HepG2 (cell line): ENCODE results near the gene COX4I2. TPM values are rescaled to one million over a fixed set of nuclear protein-coding genes. Genes with fewer than 3 reads are reported as not detected.

Source experiments
- AGO2 ChIP-seq: fragments of 200-400 bp; formaldehyde crosslinking; optimal IDR thresholded peaks from 2 replicates; pipeline ENCODE3; 2017; ENCODE audit warnings: mild to moderate bottlenecking, low read depth, low read length, moderate library complexity
- ASH2L ChIP-seq: fragments of 300-600, 200-600 bp; sonication (generic); IDR thresholded peaks from 2 replicates; pipeline ENCODE4 v1.7.0; 2017; ENCODE audit warnings: low read depth, mild to moderate bottlenecking, moderate library complexity, mixed read lengths, low read length; ENCODE audit not compliant: insufficient read length
- ATF1 ChIP-seq: IDR thresholded peaks from 2 replicates; pipeline ENCODE4 v1.6.1; 2016; ENCODE audit warnings: mild to moderate bottlenecking, control low read depth
- DR1 ChIP-seq: sonication (generic); formaldehyde crosslinking; IDR thresholded peaks from 2 replicates; pipeline ENCODE4 v1.8.0; 2021; ENCODE audit warnings: mild to moderate bottlenecking, missing genetic modification reagents, inconsistent platforms
- E2F2 ChIP-seq: sonication (generic); formaldehyde crosslinking; IDR thresholded peaks from 2 replicates; pipeline ENCODE4 v1.4.0; 2020; ENCODE audit warnings: missing genetic modification reagents, borderline replicate concordance
- FLYWCH1 ChIP-seq: sonication (generic); formaldehyde crosslinking; IDR thresholded peaks from 2 replicates; pipeline ENCODE4 v1.8.1; 2023; ENCODE audit warnings: mild to moderate bottlenecking, missing genetic modification reagents
- FOXO4 ChIP-seq: sonication (generic); formaldehyde crosslinking; conservative IDR thresholded peaks from 2 replicates; pipeline ENCODE4 v1.8.1; 2023; ENCODE audit warnings: missing genetic modification reagents
- GPBP1L1 ChIP-seq: sonication (generic); formaldehyde crosslinking; IDR thresholded peaks from 2 replicates; pipeline ENCODE4 v1.5.0; 2020; ENCODE audit warnings: mild to moderate bottlenecking, missing genetic modification reagents
- HDAC1 ChIP-seq: sonication (generic); formaldehyde crosslinking; IDR thresholded peaks from 2 replicates; pipeline ENCODE4 v1.5.1; 2020; ENCODE audit warnings: mild to moderate bottlenecking, missing genetic modification reagents
- HOXA9 ChIP-seq: sonication (generic); formaldehyde crosslinking; IDR thresholded peaks from 2 replicates; pipeline ENCODE4 v1.8.1; 2022; ENCODE audit warnings: missing genetic modification reagents, mild to moderate bottlenecking, moderate library complexity, borderline replicate concordance
- KLF6 ChIP-seq: IDR thresholded peaks from 2 replicates; pipeline ENCODE4 v1.8.0; 2016; ENCODE audit warnings: missing biosample characterization, missing genetic modification reagents
- KMT2B ChIP-seq: IDR thresholded peaks from 2 replicates; pipeline ENCODE4 v1.6.1; 2016; ENCODE audit warnings: missing genetic modification reagents, missing compliant biosample characterization
- POGK ChIP-seq: sonication (generic); formaldehyde crosslinking; conservative IDR thresholded peaks from 2 replicates; pipeline ENCODE4 v1.8.0; 2022; ENCODE audit warnings: mild to moderate bottlenecking, moderate library complexity, missing genetic modification reagents
- PPARG ChIP-seq: conservative IDR thresholded peaks from 2 replicates; pipeline ENCODE4 v1.6.1; 2016; ENCODE audit warnings: missing biosample characterization, missing genetic modification reagents
- PRPF4 ChIP-seq: fragments of 200-400 bp; formaldehyde crosslinking; IDR thresholded peaks from 2 replicates; pipeline ENCODE4 v1.6.1; 2016; ENCODE audit warnings: low read length, low read depth; ENCODE audit not compliant: poor library complexity, severe bottlenecking
- ZBTB44 ChIP-seq: sonication (generic); formaldehyde crosslinking; IDR thresholded peaks from 2 replicates; pipeline ENCODE4 v1.4.0; 2020; ENCODE audit warnings: missing genetic modification reagents
- ZMAT3 ChIP-seq: sonication (generic); formaldehyde crosslinking; conservative IDR thresholded peaks from 2 replicates; pipeline ENCODE4 v1.7.0; 2021; ENCODE audit warnings: missing genetic modification reagents
- ZNF3 ChIP-seq: IDR thresholded peaks from 2 replicates; pipeline ENCODE4 v1.7.0; 2017; ENCODE audit warnings: inconsistent platforms
- ZNF432 ChIP-seq: sonication (generic); formaldehyde crosslinking; IDR thresholded peaks from 2 replicates; pipeline ENCODE4 v1.5.0; 2020; ENCODE audit warnings: missing genetic modification reagents, mild to moderate bottlenecking, borderline replicate concordance
- ZNF510 ChIP-seq: sonication (generic); formaldehyde crosslinking; IDR thresholded peaks from 2 replicates; pipeline ENCODE4 v1.4.0; 2020; ENCODE audit warnings: low read depth, mild to moderate bottlenecking, missing genetic modification reagents
- ZNF546 ChIP-seq: sonication (generic); formaldehyde crosslinking; conservative IDR thresholded peaks from 2 replicates; pipeline ENCODE4 v1.8.1; 2023; ENCODE audit warnings: mild to moderate bottlenecking, missing genetic modification reagents
- ZNF572 ChIP-seq: sonication (generic); formaldehyde crosslinking; IDR thresholded peaks from 2 replicates; pipeline ENCODE4 v1.5.1; 2020; ENCODE audit warnings: mild to moderate bottlenecking, missing genetic modification reagents
- ZNF589 ChIP-seq: sonication (generic); formaldehyde crosslinking; conservative IDR thresholded peaks from 2 replicates; pipeline ENCODE4 v1.8.0; 2022; ENCODE audit warnings: mild to moderate bottlenecking, moderate library complexity, missing genetic modification reagents
- ZNF776 ChIP-seq: sonication (generic); formaldehyde crosslinking; IDR thresholded peaks from 2 replicates; pipeline ENCODE4 v1.4.0; 2020; ENCODE audit warnings: mild to moderate bottlenecking, missing genetic modification reagents
- ZNF878 ChIP-seq: sonication (generic); formaldehyde crosslinking; IDR thresholded peaks from 2 replicates; pipeline ENCODE4 v1.8.1; 2023; ENCODE audit warnings: mild to moderate bottlenecking, missing genetic modification reagents, moderate library complexity
- polyA plus RNA-seq, 8 experiments: library from polyadenylated mRNA; depleted of rRNA in 3 of 8; stranded (reverse) in 7 of 8; unstranded in 1 of 8; fragments of >200 nt; fragmentation: Illumina TruSeq in 4 of 8; extraction: Trizol in 4 of 8; gene quantifications; 2 replicates each; pipeline versions ENCODE4 v1.2.1 to v1.2.3, GENCODE V29; 2011 to 2016; ENCODE audit warnings: low read depth in 4 of 8, missing spikeins in 1 of 8, mixed read lengths in 1 of 8; ENCODE audit not compliant: insufficient read depth in 1 of 8
- total RNA-seq, 5 experiments: library from RNA; depleted of rRNA; stranded (reverse); fragments of >200 nt; fragmentation: Illumina TruSeq; extraction: Trizol; gene quantifications; 2 replicates each; pipeline ENCODE4 v1.2.3, GENCODE V29; 2016; ENCODE audit warnings: low read depth in 1 of 5

Gene COX4I2
- total and polyA plus RNA-seq, 2 of the 13 experiments (the other 11 are each of a cell fraction or from before 2014, with no cell fraction given), result 1.1 TPM; not detected in 1

- TF ChIP-seq KLF6 (no peak), HOXA9 (CRISPR knock-in tag) (no peak), AGO2 (no peak), FLYWCH1 (no peak), ZNF589 (no peak), ZNF878 (CRISPR knock-in tag) (no peak), E2F2 (CRISPR knock-in tag) (0 out of 2 replicates have a peak, but pooled peaks have one; percentile 41), ZNF510 (CRISPR knock-in tag) (no peak; the same call in none of the 2 replicates), DR1 (no peak), ZNF572 (no peak), HDAC1 (CRISPR knock-in tag) (no peak), GPBP1L1 (CRISPR knock-in tag) (no peak), ZNF3 (peak; percentile 92), POGK (CRISPR knock-in tag) (no peak), ZNF776 (no peak), ZBTB44 (CRISPR knock-in tag) (no peak), ATF1 (CRISPR knock-in tag) (0 out of 2 replicates have a peak, but pooled peaks have one; percentile 26), ZNF546 (CRISPR knock-in tag) (no peak), FOXO4 (CRISPR knock-in tag) (no peak), ZMAT3 (CRISPR knock-in tag) (no peak), ASH2L (no peak), KMT2B (CRISPR knock-in tag) (no peak), ZNF432 (0 out of 2 replicates have a peak, but pooled peaks have one; percentile 30), PPARG (CRISPR knock-in tag) (no peak), PRPF4 (peak; percentile 6)
Measured at GRCh38 chr20:31604567-31605030, 33.1 kb upstream of the COX4I2 start (continued).
